Activated naive CD4-positive, alpha-beta T cell treated with Interleukin-2 at 50 U/mL for 16 hours (primary cell): ENCODE results near the gene UBE2O.

ENCODE experiments used
- DNase-seq: peaks from one replicate; pipeline ENCODE4 v3.0.0-alpha.2; 2020

UBE2O gene

DNA sequence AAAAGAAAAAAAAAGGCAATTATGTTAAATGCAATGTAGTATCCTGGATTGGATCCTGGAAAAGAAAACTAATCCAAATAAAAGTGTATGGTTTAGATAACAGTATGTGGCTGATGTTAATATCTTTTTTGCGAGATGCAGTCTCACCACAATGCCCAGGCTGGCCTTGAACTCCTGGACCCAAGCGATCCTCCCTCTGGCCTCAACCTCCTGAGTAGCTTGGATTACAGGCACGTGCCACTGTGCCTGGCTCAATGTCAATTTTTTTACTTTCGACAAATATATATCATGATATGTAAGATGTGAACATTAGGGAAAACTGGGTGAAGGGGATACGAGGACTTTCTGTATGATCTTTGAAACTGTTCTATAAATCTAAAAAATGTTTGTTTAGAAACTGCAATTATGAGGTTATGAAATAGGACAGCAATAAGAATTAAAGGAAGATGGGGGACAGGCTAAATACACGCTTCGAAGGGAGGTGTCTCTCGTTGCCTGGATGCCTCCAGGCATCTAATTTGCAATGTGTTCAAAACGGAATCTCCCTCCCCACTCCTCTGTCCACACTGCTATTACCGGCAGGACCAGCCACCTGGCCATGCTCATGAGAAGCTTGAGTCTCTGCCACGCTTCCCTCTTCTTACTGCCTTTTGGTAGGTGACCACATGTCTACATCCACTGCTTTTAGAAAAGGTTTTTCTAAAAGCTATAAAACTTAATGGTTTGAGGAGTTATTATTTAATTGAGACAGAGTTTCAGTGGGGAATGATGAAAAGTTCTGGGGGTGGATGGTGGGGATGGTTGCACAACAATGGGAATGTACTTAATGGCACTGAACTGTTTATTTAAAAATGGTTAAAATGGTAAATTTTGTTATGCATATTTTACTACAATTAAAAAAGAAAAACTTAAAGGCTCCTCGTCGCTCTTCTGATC is 15.2 kb downstream of the UBE2O start:
- DNase-seq, result no peak

DNA sequence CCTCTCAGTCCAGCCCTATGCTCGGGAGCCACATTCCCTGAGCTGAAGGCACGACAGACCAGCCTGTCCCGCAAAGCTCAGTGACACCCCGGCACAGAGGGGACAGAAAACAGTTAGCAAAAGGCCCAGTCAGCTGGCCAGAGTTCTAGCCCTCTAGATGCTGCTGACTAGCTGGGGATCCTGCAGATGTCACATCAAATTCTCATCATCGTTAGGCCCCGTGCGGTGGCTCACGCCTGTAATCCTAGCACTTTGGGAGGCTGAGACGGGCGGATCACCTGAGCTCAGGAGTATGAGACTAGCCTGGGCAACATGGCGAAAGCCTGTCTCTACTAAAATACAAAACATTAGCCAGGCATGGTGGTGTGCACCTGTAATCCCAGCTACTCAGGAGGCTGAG is 17.2 kb downstream of the UBE2O start:
- DNase-seq, result no peak

DNA sequence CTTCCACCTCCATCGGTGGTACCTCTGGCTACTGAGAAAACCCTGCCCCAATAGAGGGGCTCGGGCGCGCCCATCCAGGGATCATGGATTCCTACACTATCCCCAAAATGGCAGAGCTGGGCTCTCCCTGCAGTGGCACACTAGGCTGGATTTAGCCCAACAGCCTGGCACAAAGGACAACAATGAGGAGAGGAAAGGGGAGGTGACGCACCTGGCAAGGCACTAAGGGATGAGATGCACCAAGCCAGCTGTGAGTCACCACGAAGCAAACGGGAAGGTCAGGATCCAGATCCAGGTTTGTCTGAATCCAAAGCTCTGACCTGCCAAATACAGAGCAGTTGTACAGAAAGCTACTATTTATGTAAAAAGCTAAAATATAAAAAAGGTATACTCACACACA is 18.1 kb downstream of the UBE2O start:
- DNase-seq, result no peak

DNA sequence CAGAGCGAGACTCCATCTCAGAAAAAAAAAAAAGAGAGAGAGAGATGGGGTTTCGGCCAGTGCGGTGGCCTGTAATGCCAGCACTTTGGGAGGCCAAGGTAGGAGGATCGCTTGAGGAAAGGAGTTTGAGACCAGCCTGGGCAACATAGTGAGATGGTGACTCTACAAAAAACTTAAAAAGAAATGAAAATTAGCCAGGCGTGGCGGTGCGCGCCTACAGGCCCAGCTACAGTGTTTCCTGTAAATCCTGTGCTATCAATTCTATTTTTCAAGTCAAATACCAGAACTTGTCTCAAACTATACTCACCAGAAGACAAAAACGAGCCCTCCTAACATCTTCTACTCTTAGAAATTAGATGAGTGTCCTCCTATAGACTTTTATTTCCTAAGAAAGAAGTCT is 19.3 kb downstream of the UBE2O start:
- DNase-seq, result no peak

DNA sequence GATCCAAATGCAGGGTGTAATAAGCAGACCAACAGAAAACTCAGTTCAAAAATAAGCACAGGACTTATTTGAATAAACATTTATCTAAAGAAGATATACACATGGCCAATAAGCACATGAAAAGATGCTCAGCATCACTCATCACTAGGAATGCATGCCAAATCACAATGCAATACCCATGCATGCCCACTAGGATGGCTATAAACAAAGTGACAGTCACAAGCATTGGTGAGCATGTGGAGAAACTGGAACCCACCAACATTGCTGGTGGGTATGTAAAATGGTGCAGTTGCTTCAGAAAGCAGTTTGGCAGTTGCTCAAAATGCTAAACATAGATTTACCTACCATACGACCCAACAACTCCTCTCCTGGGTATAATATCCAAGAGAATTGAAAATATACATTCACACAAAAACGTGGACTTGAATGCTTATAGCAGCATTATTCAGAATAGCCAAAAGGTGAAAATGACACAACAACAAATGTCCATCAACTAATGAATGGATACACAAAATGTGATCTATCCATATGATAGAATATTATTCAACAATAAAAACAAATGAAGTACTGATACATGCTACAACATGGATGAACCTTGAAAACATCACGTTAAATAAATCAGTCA is 20.1 kb downstream of the UBE2O start:
- DNase-seq, result no peak

DNA sequence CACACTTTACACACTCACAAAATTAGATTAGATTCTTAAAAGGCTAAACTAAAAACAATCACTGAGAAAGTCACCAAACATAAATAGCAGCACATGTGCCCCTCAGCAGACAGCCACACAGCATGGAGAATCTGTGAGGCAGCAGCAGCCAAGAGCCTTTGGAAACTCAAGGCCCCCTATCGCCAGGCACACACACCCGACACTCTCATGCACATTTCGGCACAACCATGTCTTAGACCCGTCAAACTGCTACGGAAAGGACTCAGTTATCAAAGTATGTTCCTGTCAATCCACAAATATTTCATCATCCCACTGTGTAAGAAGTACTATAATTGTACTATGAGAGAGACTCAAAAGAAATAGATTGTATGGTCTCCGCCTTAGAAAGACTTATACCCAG is 20.9 kb downstream of the UBE2O start:
- DNase-seq, result no peak

DNA sequence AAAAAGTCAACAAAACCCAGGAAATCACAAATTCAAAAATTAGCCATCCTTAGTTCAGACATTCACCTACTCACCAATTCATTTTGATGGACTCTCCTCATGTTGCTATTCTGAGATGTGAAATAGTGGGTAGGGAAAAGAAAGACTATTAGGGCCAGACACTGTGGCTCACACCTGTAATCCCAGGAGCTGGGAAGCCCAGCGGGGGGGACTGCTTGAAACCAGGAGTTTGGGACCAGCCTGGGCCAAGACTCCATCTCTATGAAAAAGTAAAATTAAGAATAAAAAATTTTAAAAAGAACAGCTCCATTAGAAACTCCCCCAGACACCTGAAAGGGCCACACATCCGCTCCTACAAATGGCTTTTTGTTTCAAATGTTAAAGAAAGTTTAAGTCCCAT is 21.4 kb downstream of the UBE2O start:
- DNase-seq, result no peak

DNA sequence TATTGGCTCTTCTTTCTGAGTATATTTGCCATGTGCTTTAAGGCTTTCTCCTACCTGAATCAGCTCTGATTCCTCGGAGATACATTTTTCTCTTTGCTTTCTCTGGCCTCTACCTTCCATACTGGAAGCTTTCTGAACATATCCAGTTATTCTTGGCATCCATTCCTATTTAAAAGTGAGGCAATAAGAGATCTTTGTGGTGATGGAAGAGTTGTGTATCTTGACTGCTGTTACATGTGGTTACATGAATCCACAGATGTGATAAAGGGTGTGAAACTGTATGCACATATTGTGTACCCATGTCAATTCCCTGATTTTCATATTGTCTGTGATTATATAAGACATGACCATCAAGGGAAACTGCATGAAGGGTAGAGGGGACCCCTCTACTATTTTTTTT is 24.4 kb downstream of the UBE2O start:
- DNase-seq, result no peak

DNA sequence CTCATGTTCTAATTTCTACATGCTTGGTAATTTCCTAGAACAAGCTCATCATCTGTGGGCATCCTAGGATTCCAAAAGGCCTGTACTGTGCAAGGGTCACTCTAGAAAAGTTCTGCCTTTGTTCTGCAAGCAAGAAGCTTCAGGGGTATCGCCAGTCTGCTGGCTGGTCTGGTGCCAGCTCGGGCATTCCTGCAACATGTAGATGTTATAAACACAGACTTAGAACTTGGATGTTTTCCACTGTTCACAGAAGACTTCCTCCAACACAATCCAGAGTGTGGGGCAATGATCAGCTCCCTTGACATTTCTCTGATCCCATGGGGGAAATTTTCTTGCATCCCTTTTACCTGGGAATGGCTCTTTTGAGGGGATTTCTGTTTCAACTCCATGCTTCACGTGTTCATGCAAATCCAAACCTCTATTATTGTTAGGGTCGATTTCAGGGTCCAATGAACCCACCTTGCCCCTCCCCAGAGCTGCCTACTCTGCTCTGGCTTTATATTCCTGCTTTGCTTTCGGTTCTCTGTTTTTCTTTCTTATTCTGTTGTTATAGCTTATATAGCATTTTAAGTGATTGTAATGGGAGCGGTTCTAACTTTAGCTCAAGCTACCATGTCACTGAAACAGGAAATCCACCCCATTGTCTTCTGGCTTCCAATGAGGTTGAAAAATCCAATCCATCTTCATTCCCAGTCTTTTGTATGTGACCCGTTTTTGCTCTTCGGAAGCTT is 25.3 kb downstream of the UBE2O start:
- no peak for DNase-seq

DNA sequence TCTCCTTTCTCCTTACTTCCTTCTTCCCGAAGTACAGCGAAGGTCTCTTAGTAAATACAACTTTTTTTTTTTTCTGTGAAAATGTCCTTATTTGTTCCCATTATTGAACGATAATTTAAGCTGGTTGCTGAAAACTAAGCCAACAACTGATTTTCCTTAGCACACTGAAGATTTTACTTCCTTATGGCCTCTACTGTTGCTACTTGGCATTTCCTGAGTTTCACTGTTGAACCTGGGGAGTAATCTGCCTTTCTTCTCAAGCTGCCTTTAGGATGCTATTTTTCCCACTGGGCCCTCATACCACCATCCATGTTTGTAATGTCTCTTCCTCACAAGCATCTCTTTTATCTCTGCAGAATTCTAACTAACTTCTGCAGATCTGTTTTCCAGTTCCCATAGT is 26.1 kb downstream of the UBE2O start:
- no peak for DNase-seq

DNA sequence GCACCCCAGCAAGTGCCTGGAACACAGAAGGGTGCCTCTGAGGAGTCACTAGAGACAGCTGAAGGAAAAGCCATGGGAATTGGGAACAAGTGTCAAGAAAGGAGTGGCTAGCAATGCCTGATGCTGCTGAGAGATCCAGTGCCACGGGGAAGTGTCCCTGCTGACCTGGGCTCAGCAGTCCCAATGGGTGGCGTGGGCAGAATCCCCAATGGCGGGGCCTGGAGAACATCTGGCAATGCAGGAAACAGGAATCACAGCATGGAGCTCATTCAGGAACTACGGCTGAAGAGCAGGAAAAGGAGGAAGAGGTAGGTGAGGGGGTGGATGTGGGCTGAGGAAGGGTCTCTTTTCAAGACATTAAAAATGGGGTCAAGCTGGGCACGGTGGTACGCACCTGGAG is 30.1 kb downstream of the UBE2O start:
- no peak for DNase-seq

DNA sequence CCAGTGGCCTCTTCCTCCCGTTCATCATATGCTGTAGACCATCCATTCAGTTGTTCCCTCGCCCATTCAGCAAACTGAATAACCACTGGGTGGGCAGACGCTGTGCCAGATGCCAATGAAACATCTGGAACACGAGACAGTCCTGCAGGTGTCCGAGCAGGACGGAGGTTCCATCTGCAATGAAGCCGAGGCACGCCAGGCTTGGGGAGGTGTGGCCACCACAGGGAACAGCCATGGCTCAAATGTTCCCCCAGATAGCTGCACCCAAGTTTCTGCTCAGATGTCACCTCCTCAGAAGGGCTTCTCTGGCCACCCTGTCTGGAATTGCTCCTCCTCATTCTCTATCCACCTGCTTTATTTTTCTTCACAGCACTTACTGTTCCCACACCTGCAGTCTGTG is 30.5 kb downstream of the UBE2O start:
- no peak for DNase-seq

DNA sequence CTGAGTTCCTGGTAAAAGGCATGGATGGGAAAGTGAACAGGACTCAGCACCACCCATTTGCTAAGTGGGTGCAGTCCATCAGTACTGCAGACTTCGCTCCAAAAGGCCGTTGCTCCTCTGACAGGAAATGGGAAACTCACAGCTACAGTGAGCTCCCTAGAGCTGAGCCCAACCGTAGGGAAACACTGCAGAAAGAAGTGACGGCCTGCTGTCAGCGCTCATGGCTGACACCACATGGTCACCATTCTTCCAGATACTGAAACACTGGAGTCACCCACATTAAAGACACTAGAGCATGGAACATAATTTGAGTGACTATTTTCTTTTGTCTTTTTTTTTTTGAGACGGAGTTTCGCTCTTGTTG is 31.9 kb downstream of the UBE2O start:
- no peak for DNase-seq

DNA sequence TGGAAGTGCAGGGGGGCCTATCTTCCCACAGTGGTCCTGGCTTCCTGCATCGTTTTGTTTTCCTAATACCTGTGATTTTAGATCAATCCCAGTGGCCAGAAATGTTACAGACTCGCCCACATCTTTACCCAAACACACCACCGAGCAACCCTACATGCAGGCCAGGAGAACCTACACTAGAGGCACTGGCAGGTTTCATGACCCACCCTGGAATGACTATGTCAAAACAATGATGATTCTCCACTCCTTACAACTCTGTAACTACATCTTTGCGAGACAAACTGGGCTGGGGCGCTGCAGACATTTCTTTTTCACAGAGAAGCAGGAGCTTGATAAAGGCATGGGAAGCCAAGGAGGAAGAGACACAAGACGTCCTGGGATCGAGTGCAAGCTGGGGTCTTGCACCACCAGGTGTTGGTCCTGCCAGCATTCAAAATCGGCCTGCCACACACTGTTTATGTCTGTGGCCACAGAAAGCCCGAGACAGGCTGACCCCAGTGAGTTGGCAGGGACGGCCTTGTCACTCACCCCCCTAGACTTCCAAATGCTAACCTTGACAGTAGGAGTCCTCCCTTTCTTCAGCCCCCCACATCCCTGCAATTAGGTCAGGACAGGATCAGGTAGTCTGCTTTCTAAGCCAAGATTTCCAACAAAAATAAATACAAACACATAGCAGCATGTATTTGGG is 32.5 kb downstream of the UBE2O start:
- no peak for DNase-seq

DNA sequence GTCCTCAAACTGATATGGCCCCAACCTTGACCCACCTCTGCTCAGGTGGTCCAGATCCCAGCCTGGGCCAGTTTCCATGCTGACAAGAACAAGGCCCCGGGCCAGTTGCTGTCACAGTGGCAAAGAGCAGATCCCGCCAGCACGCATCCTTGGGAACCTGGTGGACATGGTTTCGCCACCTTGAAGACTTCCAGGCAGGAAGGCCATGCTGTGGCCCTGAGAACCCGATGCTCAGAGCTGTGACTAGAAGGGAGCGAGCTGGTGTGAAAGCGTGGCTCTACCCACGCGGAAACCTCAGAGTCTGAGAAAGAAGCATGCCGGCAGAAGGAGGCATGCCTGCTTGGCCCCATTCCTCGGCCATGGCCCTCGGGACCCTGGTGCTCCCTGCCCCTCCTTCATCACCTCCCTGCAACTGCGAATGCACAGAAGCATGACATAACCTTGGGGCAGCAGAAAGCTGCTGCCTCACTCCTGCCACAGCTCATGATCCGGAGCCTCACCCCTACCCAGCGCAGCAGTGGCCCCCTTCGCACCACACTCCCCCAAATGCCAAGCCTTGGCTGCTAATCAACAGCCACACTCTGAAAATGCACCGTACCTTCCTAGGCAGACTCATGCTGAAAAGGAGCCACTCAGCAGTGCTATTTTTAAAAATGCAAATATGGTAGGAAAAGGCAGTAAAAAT is 33.2 kb downstream of the UBE2O start:
- DNase-seq, result no peak

DNA sequence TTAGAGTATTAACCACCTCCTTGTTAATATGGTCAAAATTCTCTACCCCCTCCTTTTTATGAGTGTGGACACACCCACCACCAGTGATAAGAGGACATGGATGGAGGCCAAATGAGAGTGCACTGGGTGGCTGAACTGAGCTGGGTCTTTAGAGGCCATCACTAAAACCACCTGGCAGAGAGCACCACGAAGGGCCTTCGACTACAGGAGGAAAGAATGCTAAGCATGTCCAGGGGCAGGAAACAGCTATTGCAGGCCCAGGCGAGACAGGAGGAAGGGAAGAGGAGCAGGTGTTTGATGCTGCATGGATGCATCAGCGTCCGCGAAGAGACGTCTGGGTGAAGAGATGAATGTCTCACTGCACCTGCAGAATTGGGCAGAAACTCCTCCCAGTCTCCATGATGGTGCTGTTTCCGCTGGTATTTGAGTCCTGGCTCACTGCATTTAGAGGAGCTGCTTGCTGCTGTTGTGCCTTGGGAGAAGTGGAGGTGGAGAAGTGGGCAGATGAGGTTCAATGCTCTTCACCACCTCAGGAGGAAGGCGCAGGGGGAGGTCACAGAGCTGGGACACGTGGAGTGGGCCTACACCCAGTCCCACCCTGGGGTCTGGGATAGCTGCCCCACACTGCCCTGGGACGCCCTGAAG is 35.3 kb downstream of the UBE2O start:
- no peak for DNase-seq

DNA sequence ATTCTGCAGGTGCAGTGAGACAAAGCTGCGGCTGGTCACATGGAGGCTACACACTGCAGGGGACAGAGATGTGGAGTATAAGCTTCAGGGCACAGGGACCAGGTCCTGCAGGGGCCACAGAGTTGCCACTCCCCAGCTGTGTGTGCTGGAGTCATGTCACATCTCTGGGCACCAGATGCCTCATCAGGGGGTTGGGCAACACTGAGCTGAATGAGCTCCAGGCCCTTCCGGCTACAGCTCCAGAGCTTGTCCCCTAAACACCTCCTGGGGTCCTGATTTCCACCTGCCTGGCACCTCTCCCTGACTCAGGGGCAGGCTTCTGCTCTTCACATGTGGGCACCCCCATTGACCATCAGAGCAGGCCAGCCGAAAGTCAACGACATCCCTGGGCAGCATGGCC is 36.1 kb downstream of the UBE2O start:
- no peak for DNase-seq

DNA sequence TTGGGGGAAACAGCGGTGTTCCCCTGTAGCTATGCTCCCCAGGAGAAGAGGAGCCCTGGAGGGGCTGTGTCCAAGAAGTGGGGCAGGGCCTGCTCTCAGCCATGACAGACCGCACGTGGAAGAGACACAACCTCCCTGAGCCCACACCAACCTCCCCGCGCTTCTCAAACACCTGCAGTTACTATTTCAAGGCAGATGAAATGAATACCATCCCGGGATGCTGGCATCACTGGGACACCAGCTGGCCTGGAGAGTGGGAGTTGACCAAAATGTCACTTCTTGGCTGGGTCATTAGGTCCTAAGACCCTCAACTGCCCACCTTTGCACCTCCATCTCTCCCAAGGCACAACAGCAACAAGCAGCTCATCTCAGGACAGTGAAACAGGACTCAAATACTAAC is 36.5 kb downstream of the UBE2O start:
- no peak for DNase-seq

DNA sequence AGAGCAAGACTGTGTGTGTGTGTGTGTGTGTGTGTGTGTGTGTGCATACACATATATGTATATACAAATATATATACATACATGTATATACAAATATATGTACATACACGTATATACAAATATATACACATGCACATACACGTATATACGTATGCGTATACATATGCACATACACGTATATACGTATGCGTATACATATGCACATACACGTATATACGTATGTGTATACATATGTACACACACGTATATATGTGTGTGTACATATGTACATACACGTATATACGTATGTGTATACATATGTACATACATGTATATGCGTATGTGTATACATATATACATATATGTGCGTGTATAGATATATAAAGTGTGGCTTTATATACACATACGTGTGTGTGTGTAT is 37.2 kb downstream of the UBE2O start:
- no peak for DNase-seq

DNA sequence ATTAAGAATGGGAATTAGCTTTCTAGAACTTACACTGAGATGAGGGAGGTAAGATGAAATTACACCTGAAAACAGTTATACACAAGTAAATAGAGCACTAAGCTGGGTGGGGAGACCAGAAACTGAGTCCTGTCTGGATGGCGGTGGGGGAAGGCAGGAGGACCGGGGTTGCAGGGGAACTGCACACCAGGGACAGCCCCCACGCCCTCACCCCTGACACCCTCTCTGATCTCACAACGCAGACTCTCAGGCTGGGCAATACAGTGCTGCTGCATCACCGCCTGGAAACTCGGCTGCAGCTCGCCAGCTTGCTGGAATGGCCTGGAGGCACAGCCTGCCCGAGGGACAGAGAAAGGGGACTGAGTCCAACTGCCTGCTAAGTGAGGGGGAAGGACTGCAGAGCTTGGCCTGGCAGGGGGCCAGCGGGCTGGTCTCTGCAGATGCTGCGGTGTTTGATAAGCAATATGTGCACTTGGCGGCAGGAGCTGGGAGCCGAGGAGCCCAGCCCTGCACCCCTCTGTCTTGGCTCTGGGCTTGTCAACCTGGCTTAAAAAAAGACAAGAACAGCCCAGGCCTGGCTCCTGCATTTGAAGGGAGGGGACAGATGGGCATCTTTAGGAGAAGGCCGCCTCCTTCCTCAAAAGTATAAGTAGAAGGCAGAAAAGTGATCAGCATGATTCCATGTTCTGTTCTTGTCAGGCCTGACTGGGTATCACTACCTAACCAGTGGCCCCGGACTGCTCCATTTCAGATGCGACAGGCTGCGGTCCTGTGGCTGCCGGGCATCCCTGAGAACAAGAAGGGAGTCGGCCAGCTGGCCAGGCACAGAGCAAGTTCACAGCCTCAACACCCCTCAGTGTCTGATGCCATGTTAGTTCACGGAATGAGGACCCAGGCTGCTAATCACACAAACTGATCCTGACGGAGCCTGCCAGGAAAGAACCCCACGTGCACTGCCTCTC is 38.3 kb downstream of the UBE2O start:
- DNase-seq, result no peak

DNA sequence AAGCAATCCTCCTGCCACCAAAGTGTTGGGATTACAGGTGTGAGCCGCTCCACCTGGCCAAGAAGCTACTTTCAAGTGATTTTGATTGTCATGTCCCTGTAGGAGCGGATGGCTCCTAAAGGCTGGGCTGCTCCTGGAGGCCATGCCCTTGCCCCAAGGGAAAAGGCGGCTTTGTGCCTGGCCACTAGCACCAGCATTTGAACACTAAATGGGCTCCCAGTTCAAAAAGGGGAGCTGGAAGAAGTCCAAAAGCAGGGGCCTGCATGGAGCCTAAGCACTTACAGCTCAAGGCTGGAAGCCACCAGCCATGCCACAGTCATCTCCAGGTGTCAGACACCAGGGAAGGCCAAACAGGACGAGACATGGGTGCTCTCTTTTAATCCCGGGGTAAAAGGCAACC is 41.7 kb downstream of the UBE2O start:
- no peak for DNase-seq
